HG03342 (cell line): ENCODE data around the gene PPP2R2B.

Source experiments
- ATAC-seq: cut with Tn5 transposase; IDR thresholded peaks from one replicate; pipeline ENCODE4 v1.9.1; 2021; ENCODE audit warnings: mild to moderate bottlenecking, moderate library complexity; ENCODE audit not compliant: unreplicated experiment

The PPP2R2B gene

GRCh38 chr5:146878476-146879172 lies at the start of gene PPP2R2B:
PPP2R2B (minus strand) TSS chr5:146878757.
- no peak for ATAC-seq

GRCh38 chr5:146924132-146924531 lies 45.6 kb upstream of the PPP2R2B start:
- ATAC-seq, result no peak

GRCh38 chr5:146921225-146921624 lies 42.7 kb upstream of the PPP2R2B start:
- ATAC-seq, result no peak

GRCh38 chr5:146920351-146920881 lies 41.9 kb upstream of the PPP2R2B start:
- ATAC-seq, result no peak

- no peak for ATAC-seq
Measured at GRCh38 chr5:146919304-146919703, 40.7 kb upstream of the PPP2R2B start.

- ATAC-seq, result no peak
Measured at GRCh38 chr5:146917931-146918330, 39.4 kb upstream of the PPP2R2B start.

- ATAC-seq, result no peak
Measured at GRCh38 chr5:146912874-146913273, 34.3 kb upstream of the PPP2R2B start.

GRCh38 chr5:146910239-146910638 lies 31.7 kb upstream of the PPP2R2B start:
- no peak for ATAC-seq

- ATAC-seq, result no peak
Measured at GRCh38 chr5:146909255-146910068, 30.9 kb upstream of the PPP2R2B start.

- ATAC-seq, result no peak
Measured at GRCh38 chr5:146906803-146907202, 28.2 kb upstream of the PPP2R2B start.

GRCh38 chr5:146904890-146905289 lies 26.3 kb upstream of the PPP2R2B start:
- no peak for ATAC-seq

- ATAC-seq, result no peak
Measured at GRCh38 chr5:146903789-146904188, 25.2 kb upstream of the PPP2R2B start.

GRCh38 chr5:146902471-146902870 lies 23.9 kb upstream of the PPP2R2B start:
- no peak for ATAC-seq

- no peak for ATAC-seq
Measured at GRCh38 chr5:146897061-146897460, 18.5 kb upstream of the PPP2R2B start.

- ATAC-seq, result no peak
Measured at GRCh38 chr5:146894753-146895521, 16.4 kb upstream of the PPP2R2B start.

GRCh38 chr5:146893991-146894390 lies 15.4 kb upstream of the PPP2R2B start:
- ATAC-seq, result no peak

GRCh38 chr5:146892231-146892630 lies 13.7 kb upstream of the PPP2R2B start:
- ATAC-seq, result no peak

GRCh38 chr5:146891511-146891910 lies 13.0 kb upstream of the PPP2R2B start:
- ATAC-seq, result no peak

GRCh38 chr5:146890731-146891440 lies 12.3 kb upstream of the PPP2R2B start:
- no peak for ATAC-seq

- ATAC-seq, result no peak
Measured at GRCh38 chr5:146890066-146890465, 11.5 kb upstream of the PPP2R2B start.

- no peak for ATAC-seq
Measured at GRCh38 chr5:146889169-146889568, 10.6 kb upstream of the PPP2R2B start.
